A673 (cell line): ENCODE data around the gene SRPK3.

ENCODE experiments used
- CTCF ChIP-seq: fragments of 300-800, 200-600 bp; sonication (generic); conservative IDR thresholded peaks from 2 replicates; pipeline ENCODE4 v1.5.1; 2017; ENCODE audit warnings: low read depth, mild to moderate bottlenecking, antibody characterized with exemption, low read length, moderate library complexity, mixed read lengths
- EZH2 ChIP-seq: fragments of 200-600 bp; sonication (generic); IDR thresholded peaks from 2 replicates; pipeline ENCODE4 v1.6.1; 2017; ENCODE audit warnings: borderline replicate concordance, low read depth, mild to moderate bottlenecking, mixed read lengths, antibody characterized with exemption, low read length; ENCODE audit not compliant: poor library complexity, severe bottlenecking

- no peak for TF ChIP-seq EZH2
- no peak for TF ChIP-seq CTCF
Observed at GRCh38 chrX:153734871-153735270, 46.0 kb upstream of the SRPK3 start.
